GM23338 (cell line): ENCODE results near the gene ANKRD49. TPM values are rescaled to one million over a fixed set of nuclear protein-coding genes. Genes with fewer than 3 reads are reported as not detected.

ENCODE experiments used
- ATAC-seq: fragments of 200-7000 bp; cut with Tn5 transposase; 3 replicates; pipeline ENCODE4 v1.9.1; 2020
- DNase-seq: peaks from one replicate; pipeline ENCODE4 v3.0.0-alpha.2; 2015; ENCODE audit warnings: low spot score
- H2AFZ ChIP-seq: fragments of 200-600 bp; sonication (generic); 2 replicates; pipeline ENCODE4 v1.8.0; 2016; ENCODE audit warnings: antibody characterized with exemption, mild to moderate bottlenecking, moderate library complexity
- H3F3A ChIP-seq: fragments of 200-600 bp; sonication (generic); replicated peaks from 2 replicates; pipeline ENCODE4 v1.8.0; 2017; ENCODE audit warnings: antibody characterized with exemption, mixed run types, low read depth
- H3K27ac ChIP-seq: fragments of 200-600 bp; sonication (generic); 2 replicates; pipeline ENCODE4 v1.6.1; 2016; ENCODE audit warnings: low read depth
- H3K27me3 ChIP-seq: fragments of 200-600 bp; sonication (generic); 2 replicates; pipeline ENCODE4 v1.8.0; 2016; ENCODE audit warnings: mild to moderate bottlenecking, mixed run types, moderate library complexity; ENCODE audit not compliant: insufficient read depth
- H3K36me3 ChIP-seq: fragments of 200-600 bp; sonication (generic); 2 replicates; pipeline ENCODE4 v1.8.0; 2016; ENCODE audit warnings: mild to moderate bottlenecking; ENCODE audit not compliant: insufficient read depth
- H3K4me1 ChIP-seq: fragments of 200-600 bp; sonication (generic); 2 replicates; pipeline ENCODE4 v1.8.0; 2016; ENCODE audit warnings: mild to moderate bottlenecking, moderate library complexity; ENCODE audit not compliant: insufficient read depth
- H3K4me2 ChIP-seq: fragments of 200-600 bp; sonication (generic); 2 replicates; pipeline ENCODE4 v1.7.1; 2017; ENCODE audit warnings: mixed run types
- H3K4me3 ChIP-seq: fragments of 200-600 bp; sonication (generic); 2 replicates; pipeline ENCODE4 v1.6.1; 2016; ENCODE audit warnings: mixed run types
- H3K79me2 ChIP-seq: fragments of 200-600 bp; sonication (generic); replicated peaks from 2 replicates; pipeline ENCODE4 v1.8.0; 2017; ENCODE audit warnings: mild to moderate bottlenecking; ENCODE audit not compliant: insufficient read depth
- H3K9me2 ChIP-seq: fragments of 200-600 bp; sonication (generic); 2 replicates; pipeline ENCODE4 v1.8.0; 2017; ENCODE audit not compliant: insufficient read depth
- H4K20me1 ChIP-seq: fragments of 200-600 bp; sonication (generic); replicated peaks from 2 replicates; pipeline ENCODE4 v1.8.0; 2017; ENCODE audit warnings: mild to moderate bottlenecking; ENCODE audit not compliant: insufficient read depth
- H3K27ac Mint-ChIP-seq: 2 replicates; pipeline ENCODE4 v1.8.0; 2020; ENCODE audit warnings: inconsistent platforms, mild to moderate bottlenecking, moderate library complexity, mixed read lengths
- H3K27me3 Mint-ChIP-seq: 3 replicates; pipeline ENCODE4 v1.8.0; 2022; ENCODE audit warnings: low read depth, mild to moderate bottlenecking, moderate library complexity, mixed read lengths, inconsistent platforms; ENCODE audit not compliant: insufficient read depth, poor library complexity
- H3K36me3 Mint-ChIP-seq: 3 replicates; pipeline ENCODE4 v1.8.0; 2021; ENCODE audit warnings: low read depth, mild to moderate bottlenecking, inconsistent platforms, moderate library complexity, mixed read lengths
- H3K4me1 Mint-ChIP-seq: 3 replicates; pipeline ENCODE4 v1.8.0; 2020; ENCODE audit warnings: mild to moderate bottlenecking, inconsistent platforms, mixed read lengths
- H3K4me3 Mint-ChIP-seq: 3 replicates; pipeline ENCODE4 v1.8.0; 2021; ENCODE audit warnings: moderate library complexity, mild to moderate bottlenecking, inconsistent platforms, mixed read lengths
- H3K9me3 Mint-ChIP-seq: 3 replicates; pipeline ENCODE4 v1.8.0; 2020; ENCODE audit warnings: moderate library complexity, mild to moderate bottlenecking, inconsistent platforms, mixed read lengths
- CREB1 ChIP-seq: fragments of 250-450 bp; sonication (Bioruptor Pico); IDR thresholded peaks from 2 replicates; pipeline ENCODE4 v1.5.0; 2020; ENCODE audit warnings: low read depth, mild to moderate bottlenecking, moderate library complexity
- EZH2 ChIP-seq: fragments of 200-600 bp; sonication (generic); IDR thresholded peaks from one replicate; pipeline ENCODE4 v1.8.0; 2017; ENCODE audit warnings: antibody characterized with exemption, mild to moderate bottlenecking, low read depth; ENCODE audit not compliant: unreplicated experiment
- EZH2phosphoT487 ChIP-seq: fragments of 200-600 bp; sonication (generic); IDR thresholded peaks from one replicate; pipeline ENCODE4 v1.8.1; 2018; ENCODE audit warnings: antibody characterized with exemption; ENCODE audit not compliant: unreplicated experiment
- JUNB ChIP-seq: IDR thresholded peaks from one replicate; pipeline ENCODE4 v1.6.1; 2016; ENCODE audit warnings: antibody characterized with exemption; ENCODE audit not compliant: unreplicated experiment
- NANOG ChIP-seq: IDR thresholded peaks from 2 replicates; pipeline ENCODE4 v1.6.1; 2016; ENCODE audit warnings: antibody characterized with exemption, borderline replicate concordance
- POLR2AphosphoS5 ChIP-seq: IDR thresholded peaks from 2 replicates; pipeline ENCODE4 v1.6.1; 2016; ENCODE audit warnings: antibody characterized with exemption, low read depth
- STAT1 ChIP-seq: IDR thresholded peaks from one replicate; pipeline ENCODE4 v1.6.1; 2016; ENCODE audit warnings: antibody characterized with exemption; ENCODE audit not compliant: unreplicated experiment
- ZNF114 ChIP-seq: fragments of 250-450 bp; sonication (Bioruptor Pico); IDR thresholded peaks from 2 replicates; pipeline ENCODE4 v1.5.0; 2020; ENCODE audit warnings: mild to moderate bottlenecking, moderate library complexity
- ZNF331 ChIP-seq: fragments of 250-450 bp; sonication (Bioruptor Pico); IDR thresholded peaks from 2 replicates; pipeline ENCODE4 v1.5.0; 2020; ENCODE audit warnings: low read depth, mild to moderate bottlenecking, moderate library complexity
- polyA plus RNA-seq: library from polyadenylated mRNA; unstranded; fragments of >200 nt; fragmentation: Nextera tagmentation; extraction: Ambion mirVana; gene quantifications from 2 replicates; pipeline ENCODE4 v1.2.1, GENCODE V29; 2016
- total RNA-seq: library from RNA; depleted of rRNA; stranded (reverse); fragments of >200 nt; shearing (Covaris generic); gene quantifications from 2 replicates; pipeline ENCODE4 v1.2.3, GENCODE V29; 2014
- TF ChIP-seq, protein P1 (sequence below): IDR thresholded peaks from 2 replicates; pipeline ENCODE4 v1.6.1; 2016; ENCODE audit warnings: antibody characterized with exemption
- TF ChIP-seq, protein P2 (sequence below): fragments of 250-450 bp; sonication (Bioruptor Pico); IDR thresholded peaks from 2 replicates; pipeline ENCODE4 v1.5.0; 2020; ENCODE audit warnings: mild to moderate bottlenecking, moderate library complexity
- TF ChIP-seq, protein P3 (sequence below), 2 experiments: fragments of 200-600 bp in 1 of 2; sonication (generic) in 1 of 2; conservative IDR thresholded peaks; 2 replicates each; pipeline versions ENCODE4 v1.5.1 to v1.6.1; 2016 to 2017; ENCODE audit warnings: antibody characterized with exemption in 2 of 2, low read depth in 2 of 2, mild to moderate bottlenecking in 2 of 2, moderate library complexity in 1 of 2

ANKRD49 gene
- total and polyA plus RNA-seq, 2 experiments from 2014 or later: 16.0 to 35.2 TPM

- Histone ChIP-seq H3K4me1 (peaks cover 10% of the 10 kb centered on the region; the same call in 1 of the 2 replicates), H3K79me2 (no peaks in the 10 kb centered on the region), H3K27me3 (peaks cover 29% of the 10 kb centered on the region), H4K20me1 (no peaks in the 10 kb centered on the region), H3K36me3 (no peaks in the 10 kb centered on the region), H3K4me3 (no peak overlapping the region), H3F3A (no peaks in the 10 kb centered on the region), H3K9me2 (no peaks in the 10 kb centered on the region), H2AFZ (no peak overlapping the region), H3K27ac (no peak overlapping the region), H3K4me2 (no peak overlapping the region)
- ATAC-seq: no peak
- Mint-ChIP-seq H3K4me1 (peaks cover 7% of the 10 kb centered on the region; the same call in 2 of the 3 replicates), H3K27me3 (peaks cover 19% of the 10 kb centered on the region), H3K9me3 (peaks cover 3% of the 10 kb centered on the region; the same call in 1 of the 3 replicates), H3K36me3 (no peaks in the 10 kb centered on the region), H3K4me3 (no peak overlapping the region), H3K27ac (no peak overlapping the region)
- TF ChIP-seq, protein P1, sequence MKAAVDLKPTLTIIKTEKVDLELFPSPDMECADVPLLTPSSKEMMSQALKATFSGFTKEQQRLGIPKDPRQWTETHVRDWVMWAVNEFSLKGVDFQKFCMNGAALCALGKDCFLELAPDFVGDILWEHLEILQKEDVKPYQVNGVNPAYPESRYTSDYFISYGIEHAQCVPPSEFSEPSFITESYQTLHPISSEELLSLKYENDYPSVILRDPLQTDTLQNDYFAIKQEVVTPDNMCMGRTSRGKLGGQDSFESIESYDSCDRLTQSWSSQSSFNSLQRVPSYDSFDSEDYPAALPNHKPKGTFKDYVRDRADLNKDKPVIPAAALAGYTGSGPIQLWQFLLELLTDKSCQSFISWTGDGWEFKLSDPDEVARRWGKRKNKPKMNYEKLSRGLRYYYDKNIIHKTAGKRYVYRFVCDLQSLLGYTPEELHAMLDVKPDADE: no peak
- TF ChIP-seq, protein P2, sequence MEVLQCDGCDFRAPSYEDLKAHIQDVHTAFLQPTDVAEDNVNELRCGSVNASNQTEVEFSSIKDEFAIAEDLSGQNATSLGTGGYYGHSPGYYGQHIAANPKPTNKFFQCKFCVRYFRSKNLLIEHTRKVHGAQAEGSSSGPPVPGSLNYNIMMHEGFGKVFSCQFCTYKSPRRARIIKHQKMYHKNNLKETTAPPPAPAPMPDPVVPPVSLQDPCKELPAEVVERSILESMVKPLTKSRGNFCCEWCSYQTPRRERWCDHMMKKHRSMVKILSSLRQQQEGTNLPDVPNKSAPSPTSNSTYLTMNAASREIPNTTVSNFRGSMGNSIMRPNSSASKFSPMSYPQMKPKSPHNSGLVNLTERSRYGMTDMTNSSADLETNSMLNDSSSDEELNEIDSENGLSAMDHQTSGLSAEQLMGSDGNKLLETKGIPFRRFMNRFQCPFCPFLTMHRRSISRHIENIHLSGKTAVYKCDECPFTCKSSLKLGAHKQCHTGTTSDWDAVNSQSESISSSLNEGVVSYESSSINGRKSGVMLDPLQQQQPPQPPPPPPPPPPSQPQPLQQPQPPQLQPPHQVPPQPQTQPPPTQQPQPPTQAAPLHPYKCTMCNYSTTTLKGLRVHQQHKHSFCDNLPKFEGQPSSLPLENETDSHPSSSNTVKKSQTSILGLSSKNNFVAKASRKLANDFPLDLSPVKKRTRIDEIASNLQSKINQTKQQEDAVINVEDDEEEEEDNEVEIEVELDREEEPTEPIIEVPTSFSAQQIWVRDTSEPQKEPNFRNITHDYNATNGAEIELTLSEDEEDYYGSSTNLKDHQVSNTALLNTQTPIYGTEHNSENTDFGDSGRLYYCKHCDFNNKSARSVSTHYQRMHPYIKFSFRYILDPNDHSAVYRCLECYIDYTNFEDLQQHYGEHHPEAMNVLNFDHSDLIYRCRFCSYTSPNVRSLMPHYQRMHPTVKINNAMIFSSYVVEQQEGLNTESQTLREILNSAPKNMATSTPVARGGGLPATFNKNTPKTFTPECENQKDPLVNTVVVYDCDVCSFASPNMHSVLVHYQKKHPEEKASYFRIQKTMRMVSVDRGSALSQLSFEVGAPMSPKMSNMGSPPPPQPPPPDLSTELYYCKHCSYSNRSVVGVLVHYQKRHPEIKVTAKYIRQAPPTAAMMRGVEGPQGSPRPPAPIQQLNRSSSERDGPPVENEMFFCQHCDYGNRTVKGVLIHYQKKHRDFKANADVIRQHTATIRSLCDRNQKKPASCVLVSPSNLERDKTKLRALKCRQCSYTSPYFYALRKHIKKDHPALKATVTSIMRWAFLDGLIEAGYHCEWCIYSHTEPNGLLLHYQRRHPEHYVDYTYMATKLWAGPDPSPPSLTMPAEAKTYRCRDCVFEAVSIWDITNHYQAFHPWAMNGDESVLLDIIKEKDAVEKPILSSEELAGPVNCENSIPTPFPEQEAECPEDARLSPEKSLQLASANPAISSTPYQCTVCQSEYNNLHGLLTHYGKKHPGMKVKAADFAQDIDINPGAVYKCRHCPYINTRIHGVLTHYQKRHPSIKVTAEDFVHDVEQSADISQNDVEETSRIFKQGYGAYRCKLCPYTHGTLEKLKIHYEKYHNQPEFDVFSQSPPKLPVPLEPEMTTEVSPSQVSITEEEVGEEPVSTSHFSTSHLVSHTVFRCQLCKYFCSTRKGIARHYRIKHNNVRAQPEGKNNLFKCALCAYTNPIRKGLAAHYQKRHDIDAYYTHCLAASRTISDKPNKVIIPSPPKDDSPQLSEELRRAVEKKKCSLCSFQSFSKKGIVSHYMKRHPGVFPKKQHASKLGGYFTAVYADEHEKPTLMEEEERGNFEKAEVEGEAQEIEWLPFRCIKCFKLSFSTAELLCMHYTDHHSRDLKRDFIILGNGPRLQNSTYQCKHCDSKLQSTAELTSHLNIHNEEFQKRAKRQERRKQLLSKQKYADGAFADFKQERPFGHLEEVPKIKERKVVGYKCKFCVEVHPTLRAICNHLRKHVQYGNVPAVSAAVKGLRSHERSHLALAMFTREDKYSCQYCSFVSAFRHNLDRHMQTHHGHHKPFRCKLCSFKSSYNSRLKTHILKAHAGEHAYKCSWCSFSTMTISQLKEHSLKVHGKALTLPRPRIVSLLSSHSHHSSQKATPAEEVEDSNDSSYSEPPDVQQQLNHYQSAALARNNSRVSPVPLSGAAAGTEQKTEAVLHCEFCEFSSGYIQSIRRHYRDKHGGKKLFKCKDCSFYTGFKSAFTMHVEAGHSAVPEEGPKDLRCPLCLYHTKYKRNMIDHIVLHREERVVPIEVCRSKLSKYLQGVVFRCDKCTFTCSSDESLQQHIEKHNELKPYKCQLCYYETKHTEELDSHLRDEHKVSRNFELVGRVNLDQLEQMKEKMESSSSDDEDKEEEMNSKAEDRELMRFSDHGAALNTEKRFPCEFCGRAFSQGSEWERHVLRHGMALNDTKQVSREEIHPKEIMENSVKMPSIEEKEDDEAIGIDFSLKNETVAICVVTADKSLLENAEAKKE (CRISPR knock-in tag): no peak
- no peak for TF ChIP-seq ZNF114 (CRISPR knock-in tag)
- TF ChIP-seq, protein P3, sequence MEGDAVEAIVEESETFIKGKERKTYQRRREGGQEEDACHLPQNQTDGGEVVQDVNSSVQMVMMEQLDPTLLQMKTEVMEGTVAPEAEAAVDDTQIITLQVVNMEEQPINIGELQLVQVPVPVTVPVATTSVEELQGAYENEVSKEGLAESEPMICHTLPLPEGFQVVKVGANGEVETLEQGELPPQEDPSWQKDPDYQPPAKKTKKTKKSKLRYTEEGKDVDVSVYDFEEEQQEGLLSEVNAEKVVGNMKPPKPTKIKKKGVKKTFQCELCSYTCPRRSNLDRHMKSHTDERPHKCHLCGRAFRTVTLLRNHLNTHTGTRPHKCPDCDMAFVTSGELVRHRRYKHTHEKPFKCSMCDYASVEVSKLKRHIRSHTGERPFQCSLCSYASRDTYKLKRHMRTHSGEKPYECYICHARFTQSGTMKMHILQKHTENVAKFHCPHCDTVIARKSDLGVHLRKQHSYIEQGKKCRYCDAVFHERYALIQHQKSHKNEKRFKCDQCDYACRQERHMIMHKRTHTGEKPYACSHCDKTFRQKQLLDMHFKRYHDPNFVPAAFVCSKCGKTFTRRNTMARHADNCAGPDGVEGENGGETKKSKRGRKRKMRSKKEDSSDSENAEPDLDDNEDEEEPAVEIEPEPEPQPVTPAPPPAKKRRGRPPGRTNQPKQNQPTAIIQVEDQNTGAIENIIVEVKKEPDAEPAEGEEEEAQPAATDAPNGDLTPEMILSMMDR (conservative IDR thresholded peaks at IDR 0.05; ENCODE audit: low read depth in 2 of 2): no peak
- TF ChIP-seq CREB1 (CRISPR knock-in tag): no peak
- TF ChIP-seq STAT1: no peak
- TF ChIP-seq EZH2phosphoT487: no peak
- no peak for TF ChIP-seq EZH2
- no peak for TF ChIP-seq NANOG
- no peak for TF ChIP-seq JUNB
- no peak for TF ChIP-seq POLR2AphosphoS5
- TF ChIP-seq ZNF331 (CRISPR knock-in tag): no peak
- DNase-seq: no peak
Observed at GRCh38 chr11:94515398-94515797, 21.6 kb downstream of the ANKRD49 start.
